Metanephros (tissue), 1 donor: ENCODE measurements around the gene EEF2KMT. TPM values are rescaled to one million over a fixed set of nuclear protein-coding genes. Genes with fewer than 3 reads are reported as not detected.

Source experiments
- total RNA-seq: library from RNA; depleted of rRNA; stranded (reverse); fragments of >200 nt; gene quantifications from one replicate; pipeline ENCODE4 v1.2.3, GENCODE V29; 2014

EEF2KMT gene
- total RNA-seq = 8.4 TPM

GRCh38 chr16:5097470-5098220 lies at the start of gene EEF2KMT:
Gene EEF2KMT, minus strand, starts transcription at chr16:5097795. Its CDS starts 56 bp downstream, at chr16:5097739.

GRCh38 chr16:5071681-5072333 lies 25.8 kb downstream of the EEF2KMT start, which contains the start of gene ALG1:
Gene ALG1, plus strand, starts transcription at chr16:5071843. Its CDS starts 7 bp downstream, at chr16:5071850.

GRCh38 chr16:5065813-5066212 lies 31.8 kb downstream of the EEF2KMT start, which contains the start of gene C16orf89:
Gene C16orf89, minus strand, starts transcription at chr16:5065956. Its CDS starts 48 bp downstream, at chr16:5065908.

Other genes with a start within 250 kb of the EEF2KMT start
- 22.7 TPM for gene PPL, start 160.6 kb downstream of the EEF2KMT start, total RNA-seq
- 0.82 TPM for gene SEC14L5, start 139.5 kb downstream of the EEF2KMT start, total RNA-seq
- gene NAGPA, start 63.9 kb downstream of the EEF2KMT start, total RNA-seq = 16.2 TPM
- gene C16orf89, start 31.8 kb downstream of the EEF2KMT start, total RNA-seq = 5.7 TPM
- 23.4 TPM for gene ALG1, start 26.0 kb downstream of the EEF2KMT start, total RNA-seq